Adrenal gland (tissue), 5 donors: ENCODE measurements around the gene IGSF5.

Experiments
- CTCF ChIP-seq, 6 experiments: fragments of 450-650 bp in 4 of 6; fragments of 200-600 bp in 2 of 6; sonication (generic) in 1 of 6; IDR thresholded peaks; 1 replicate in 5 of 6; 2 replicates in 1 of 6; pipeline versions ENCODE4 v1.5.1 to v1.8.0; 2016 to 2021; ENCODE audit warnings: antibody characterized with exemption in 6 of 6, mild to moderate bottlenecking in 2 of 6, moderate library complexity in 1 of 6
- POLR2A ChIP-seq, 2 donors: fragments of 450-650 bp; IDR thresholded peaks; one replicate each; pipeline ENCODE4 v1.6.1; 2017; ENCODE audit warnings: antibody characterized with exemption in 2 of 2, mild to moderate bottlenecking in 2 of 2, moderate library complexity in 1 of 2
- donor health status: DM: no; HTN: no; CAD: no.

GRCh38 chr21:39788383-39788782 is 43.4 kb downstream of the IGSF5 start:
- peak; percentile 75 to 99 (median 97) for TF ChIP-seq CTCF (IDR thresholded peaks at IDR 0.05)
- peak in 1 of 2 donors; percentile 25 for TF ChIP-seq POLR2A (IDR thresholded peaks at IDR 0.05)
